C4-2B (cell line): ENCODE data around the gene PEF1.

ENCODE experiments used
- H3K27ac ChIP-seq: fragments of 450-650 bp; 2 replicates; pipeline ENCODE4 v1.5.1; 2017
- ZFX ChIP-seq: fragments of 450-650 bp; IDR thresholded peaks from 2 replicates; pipeline ENCODE4 v1.6.1; 2017
- TF ChIP-seq, protein P1 (sequence below): fragments of 450-650 bp; conservative IDR thresholded peaks from 2 replicates; pipeline ENCODE4 v1.5.1; 2017; ENCODE audit warnings: mild to moderate bottlenecking

The PEF1 gene

DNA sequence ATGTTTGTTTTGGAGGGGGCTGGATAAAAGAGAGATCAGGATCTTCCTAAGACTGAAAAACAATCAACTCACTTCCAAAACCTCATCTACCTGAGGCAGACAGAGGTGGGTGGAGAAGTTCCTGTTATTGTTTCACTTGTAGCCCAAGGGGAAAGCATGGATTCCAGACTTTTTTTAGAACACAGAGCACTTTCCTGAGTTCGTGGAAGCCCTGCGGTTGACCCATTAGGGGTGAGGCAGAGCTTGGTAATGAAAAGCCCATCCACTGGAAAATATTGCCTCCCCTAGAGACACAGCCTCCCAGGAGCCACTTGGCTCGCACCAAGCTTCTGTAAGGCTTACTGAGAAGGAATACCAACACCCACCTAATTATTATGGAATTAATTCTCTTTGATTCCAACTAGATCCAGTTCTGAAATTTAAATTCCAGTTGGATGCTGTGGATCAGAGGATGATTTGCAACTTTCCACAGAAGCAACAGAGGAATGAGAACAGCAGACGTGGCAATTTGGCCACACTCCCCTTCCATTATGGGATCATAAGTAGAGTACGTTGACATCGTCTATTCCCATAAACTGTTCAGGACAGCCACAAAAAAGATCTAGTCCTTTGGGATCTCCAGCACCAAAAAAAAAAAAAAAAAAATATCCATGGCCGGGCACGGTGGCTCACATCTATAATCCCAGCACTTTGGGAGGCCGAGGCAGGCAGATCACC is 4.1 kb upstream of the PEF1 start:
- TF ChIP-seq, protein P1, sequence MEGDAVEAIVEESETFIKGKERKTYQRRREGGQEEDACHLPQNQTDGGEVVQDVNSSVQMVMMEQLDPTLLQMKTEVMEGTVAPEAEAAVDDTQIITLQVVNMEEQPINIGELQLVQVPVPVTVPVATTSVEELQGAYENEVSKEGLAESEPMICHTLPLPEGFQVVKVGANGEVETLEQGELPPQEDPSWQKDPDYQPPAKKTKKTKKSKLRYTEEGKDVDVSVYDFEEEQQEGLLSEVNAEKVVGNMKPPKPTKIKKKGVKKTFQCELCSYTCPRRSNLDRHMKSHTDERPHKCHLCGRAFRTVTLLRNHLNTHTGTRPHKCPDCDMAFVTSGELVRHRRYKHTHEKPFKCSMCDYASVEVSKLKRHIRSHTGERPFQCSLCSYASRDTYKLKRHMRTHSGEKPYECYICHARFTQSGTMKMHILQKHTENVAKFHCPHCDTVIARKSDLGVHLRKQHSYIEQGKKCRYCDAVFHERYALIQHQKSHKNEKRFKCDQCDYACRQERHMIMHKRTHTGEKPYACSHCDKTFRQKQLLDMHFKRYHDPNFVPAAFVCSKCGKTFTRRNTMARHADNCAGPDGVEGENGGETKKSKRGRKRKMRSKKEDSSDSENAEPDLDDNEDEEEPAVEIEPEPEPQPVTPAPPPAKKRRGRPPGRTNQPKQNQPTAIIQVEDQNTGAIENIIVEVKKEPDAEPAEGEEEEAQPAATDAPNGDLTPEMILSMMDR: no peak
- no peak for TF ChIP-seq ZFX
- H3K27ac ChIP-seq: no peak overlapping the region

DNA sequence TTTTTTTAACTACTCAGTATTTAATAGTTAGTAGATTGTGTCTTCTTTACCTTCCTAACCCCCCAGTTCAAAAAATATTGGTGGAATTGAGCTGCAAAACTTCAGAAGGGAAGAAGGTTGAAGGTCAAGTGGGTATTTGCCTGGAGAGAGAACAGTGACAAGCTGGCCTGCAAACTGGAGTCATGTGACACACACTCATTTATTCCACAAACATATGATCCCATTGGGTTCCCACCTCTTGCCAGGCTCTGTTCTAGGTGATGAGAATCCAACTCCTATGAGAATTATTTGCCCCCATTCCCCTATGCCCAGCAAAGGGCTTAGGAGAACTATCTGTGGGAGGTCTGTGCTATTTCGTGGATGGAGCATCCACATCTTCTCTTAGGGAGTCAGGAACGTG is 3.5 kb upstream of the PEF1 start:
- TF ChIP-seq ZFX: no peak
- TF ChIP-seq, protein P1: no peak
- H3K27ac ChIP-seq: no peak overlapping the region

DNA sequence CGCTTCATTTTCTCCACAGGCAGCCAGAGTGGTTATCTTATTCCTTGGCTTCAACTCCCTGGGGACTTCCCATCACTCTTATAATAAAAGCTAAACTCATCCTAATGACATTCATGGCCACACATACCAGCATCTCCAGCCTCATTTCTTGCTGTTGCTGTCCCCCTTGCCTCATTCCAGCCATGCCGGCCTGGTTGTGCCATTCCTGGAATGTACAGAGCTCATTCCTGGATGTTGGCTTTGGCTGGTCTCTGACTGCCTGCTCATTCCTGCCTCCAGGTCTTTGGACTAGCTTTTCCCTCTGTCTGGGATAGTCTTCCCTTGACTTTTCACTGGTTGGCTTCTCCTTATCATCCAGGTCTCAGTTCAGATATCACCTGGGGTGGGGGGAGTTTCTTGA is 2.4 kb upstream of the PEF1 start:
- TF ChIP-seq ZFX: no peak
- TF ChIP-seq, protein P1: no peak
- no peak overlapping the region for H3K27ac ChIP-seq

DNA sequence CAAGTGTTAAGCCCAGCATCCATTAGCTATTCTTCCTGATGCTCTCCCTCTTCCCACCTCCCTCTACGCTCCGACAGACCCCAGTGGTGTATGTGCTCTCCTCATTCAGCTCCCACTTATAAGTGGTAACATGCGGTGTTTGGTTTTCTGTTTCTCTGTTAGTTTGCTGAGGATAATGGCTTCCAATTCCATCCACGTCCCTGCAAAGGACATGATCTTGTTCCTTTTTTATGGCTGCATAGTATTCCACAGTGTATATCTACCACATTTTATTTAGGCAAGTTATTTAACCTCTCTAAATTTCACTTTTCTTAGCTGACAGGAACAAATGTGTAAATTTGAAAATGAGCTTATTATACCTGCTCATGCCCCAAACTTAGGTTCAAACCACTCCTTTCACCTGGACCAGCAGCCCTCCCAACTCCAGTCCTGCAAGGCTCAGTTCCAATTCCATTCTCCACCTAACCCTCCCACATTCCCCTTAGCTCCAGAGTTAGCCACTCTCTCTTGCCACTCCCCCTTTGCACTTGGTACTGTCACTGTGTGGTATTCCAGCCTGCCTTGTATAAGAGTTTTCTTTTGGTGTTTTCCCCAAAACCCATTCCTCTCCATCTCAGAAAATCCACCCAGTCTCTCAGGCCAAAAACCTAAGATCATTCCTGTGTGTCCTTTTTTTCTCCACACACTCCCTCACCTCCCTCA is 1.7 kb upstream of the PEF1 start:
- TF ChIP-seq, protein P1: no peak
- TF ChIP-seq ZFX: no peak
- no peak overlapping the region for H3K27ac ChIP-seq

DNA sequence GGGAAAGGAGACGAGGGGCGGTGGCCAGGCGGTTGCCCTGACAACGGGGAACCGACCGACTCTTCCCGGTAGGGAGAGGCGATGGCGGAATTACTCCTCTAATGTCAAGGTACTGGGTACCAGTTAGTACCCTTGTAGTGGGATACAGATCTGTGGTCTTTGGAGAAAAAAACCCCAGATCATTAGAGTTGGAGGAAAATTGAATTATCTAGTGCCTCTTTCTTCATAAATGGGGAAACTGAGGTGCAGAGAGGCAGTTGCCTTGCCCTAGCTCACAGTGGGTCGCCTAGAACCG is 545 bp upstream of the PEF1 start:
- no peak for TF ChIP-seq ZFX
- TF ChIP-seq, protein P1: no peak
- H3K27ac ChIP-seq: peak overlapping the region; percentile 96

DNA sequence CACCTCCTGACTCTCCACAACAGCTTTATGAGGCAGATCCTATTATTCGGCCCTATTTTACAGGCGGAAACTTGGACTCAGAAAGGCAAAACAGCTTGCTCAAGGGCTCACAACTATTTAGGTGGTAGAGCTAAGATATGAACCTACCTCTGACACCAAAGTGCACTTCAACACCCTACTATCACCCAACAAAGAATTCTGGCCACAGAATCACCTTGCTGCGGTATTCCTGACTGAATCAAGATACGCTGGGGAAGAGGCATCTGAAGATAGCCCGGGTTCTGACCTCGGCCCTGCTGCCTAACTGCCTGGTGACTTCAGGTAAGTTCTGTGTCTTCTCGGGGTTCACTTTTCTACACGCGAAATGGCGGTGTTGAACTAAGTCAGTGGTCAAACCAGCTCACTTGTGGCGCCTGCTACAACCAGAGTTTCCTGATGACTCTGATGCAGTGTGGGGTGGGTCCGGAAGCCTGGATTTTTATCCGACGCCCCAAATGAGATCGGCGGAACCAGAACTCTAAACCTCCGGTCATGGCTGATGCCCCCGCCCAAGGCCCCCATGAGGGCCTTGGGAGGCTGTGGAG is 608 bp downstream of the PEF1 start:
- peak overlapping the region; percentile 96 for H3K27ac ChIP-seq
- TF ChIP-seq, protein P1: no peak
- no peak for TF ChIP-seq ZFX

DNA sequence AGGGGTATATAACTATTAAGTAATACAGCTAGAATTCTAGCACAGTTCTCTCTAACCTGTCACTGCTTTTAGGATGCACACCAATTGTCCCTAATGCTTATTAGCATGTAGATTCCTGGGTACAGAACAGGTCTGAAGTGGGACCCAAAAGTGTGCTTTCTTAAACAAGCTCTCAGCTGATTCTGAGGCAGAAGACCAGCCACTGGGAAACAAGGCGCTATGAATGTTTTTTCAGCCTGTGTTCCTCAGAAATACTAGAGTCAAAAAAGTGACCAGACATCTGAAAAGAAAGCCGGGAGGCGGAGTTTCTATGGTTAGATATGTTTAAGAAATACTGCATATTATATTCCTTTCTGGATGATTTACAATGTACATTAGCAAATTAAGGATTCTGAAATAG is 1.8 kb downstream of the PEF1 start:
- no peak for TF ChIP-seq ZFX
- TF ChIP-seq, protein P1: no peak
- no peak overlapping the region for H3K27ac ChIP-seq
